Measurements from ENCODE around the gene SLC10A7. TPM values are rescaled to one million over a fixed set of nuclear protein-coding genes. Genes with fewer than 3 reads are reported as not detected.

Gene SLC10A7
- total and polyA plus RNA-seq, 2 of the 8 experiments (the other 6 are each of a cell fraction or from before 2014, with no cell fraction given): 2.5 to 2.9 TPM

- FAIRE-seq: no peak
- H2AFZ ChIP-seq (ENCODE audit: low read length): no peak overlapping the region
- H3K14ac ChIP-seq (ENCODE audit: insufficient read length): no peak overlapping the region
- H4K91ac ChIP-seq (replicated peaks; ENCODE audit: insufficient read length, low read length): no peak overlapping the region
- no peak overlapping the region for H2BK15ac ChIP-seq (ENCODE audit: low read length)
- no peak overlapping the region for H2BK20ac ChIP-seq (ENCODE audit: low read length)
- H3K4me3 ChIP-seq (ENCODE audit: extremely low read depth in 1 of 4, insufficient read depth in 2 of 4, low read depth in 3 of 4, low read length in 4 of 4): no peak overlapping the region
- H2BK12ac ChIP-seq (ENCODE audit: low read depth, low read length): no peak overlapping the region
- no peak overlapping the region for H4K5ac ChIP-seq (ENCODE audit: insufficient read length, low read depth, low read length)
- H3K9me3 ChIP-seq (ENCODE audit: insufficient read depth in 2 of 2, low read depth in 1 of 2, low read length in 1 of 2): no peaks in the 10 kb centered on the region
- TF ChIP-seq CBX5 (IDR thresholded peaks at IDR 0.05; ENCODE audit: low read depth, low read length) (no peak), POLR2AphosphoS5 (IDR thresholded peaks at IDR 0.05; ENCODE audit: low read depth, low read length) (no peak), EGR1 (IDR thresholded peaks at IDR 0.05; ENCODE audit: borderline replicate concordance, low read depth, low read length) (no peak), SP4 (IDR thresholded peaks at IDR 0.05; ENCODE audit: low read length) (no peak), SRF (IDR thresholded peaks at IDR 0.05; ENCODE audit: low read depth, low read length) (no peak)
- no peaks in the 10 kb centered on the region for H4K20me1 ChIP-seq (replicated peaks in 1 of 2; ENCODE audit: control insufficient read depth in 1 of 2, insufficient read depth in 2 of 2, low read length in 2 of 2)
- H3K79me1 ChIP-seq (ENCODE audit: low read depth, low read length): no peaks in the 10 kb centered on the region
- no peak overlapping the region for H3K56ac ChIP-seq (replicated peaks; ENCODE audit: insufficient read length, low read depth, low read length)
- 65% methylated on average over 2 of the region's 2 CpGs; no CpG with 5 or more reads in 1 of the 2 experiments for WGBS, 2 experiments (ENCODE audit: extremely low coverage in 1 of 2, insufficient coverage in 1 of 2, insufficient read length in 1 of 2, insufficient replicate concordance in 2 of 2, low coverage in 1 of 2, low lambda C conversion rate in 2 of 2, missing lambda C conversion rate in 1 of 2)
- no peak overlapping the region for H3K4ac ChIP-seq (replicated peaks; ENCODE audit: insufficient read length, low read depth, low read length)
- no peak overlapping the region for H3K9ac ChIP-seq (replicated peaks in 1 of 4; ENCODE audit: extremely low read depth in 1 of 4, low read depth in 3 of 4, low read length in 3 of 4)
- no peaks in the 10 kb centered on the region for H3K36me3 ChIP-seq (ENCODE audit: control insufficient read depth in 2 of 4, insufficient read depth in 4 of 4, low read length in 3 of 4)
- ChIA-PET POLR2A (ENCODE audit: partially characterized antibody) (no interaction called here), CTCF (ENCODE audit: partially characterized antibody) (interaction anchor here (0.9 to 1.8 kb wide), 2 partner anchors 32 to 123 kb away, joined by 3 read pairs; no protein-coding TSS in a partner anchor)
- H3K23me2 ChIP-seq (ENCODE audit: low read depth, low read length): no peaks in the 10 kb centered on the region
- H2BK5ac ChIP-seq (ENCODE audit: low read depth, low read length): no peak overlapping the region
- no peaks in the 10 kb centered on the region for H3K27me3 ChIP-seq (replicated peaks in 1 of 4; ENCODE audit: control insufficient read depth in 3 of 4, extremely low read depth in 1 of 4, insufficient read depth in 3 of 4, low read length in 3 of 4)
- no peak overlapping the region for H3K4me2 ChIP-seq (ENCODE audit: insufficient read depth in 1 of 2, low read depth in 2 of 2, low read length in 2 of 2)
- H4K8ac ChIP-seq (ENCODE audit: extremely low read depth, insufficient read depth, low read length): no peak overlapping the region
- H3K79me2 ChIP-seq (ENCODE audit: control insufficient read depth in 1 of 2, insufficient read depth in 2 of 2, low read length in 2 of 2): no peaks in the 10 kb centered on the region
- H3K27ac ChIP-seq (ENCODE audit: low read depth, low read length): no peak overlapping the region
- H3K4me1 ChIP-seq (replicated peaks in 1 of 4; ENCODE audit: control insufficient read depth in 3 of 4, insufficient read depth in 4 of 4, low read length in 3 of 4): no peaks in the 10 kb centered on the region
- H2AK5ac ChIP-seq (ENCODE audit: low read depth, low read length): no peak overlapping the region
- H3K18ac ChIP-seq (ENCODE audit: extremely low read depth, low read length): no peak overlapping the region
- H3K23ac ChIP-seq (ENCODE audit: insufficient read length): no peak overlapping the region
- no peak overlapping the region for H2BK120ac ChIP-seq (replicated peaks; ENCODE audit: low read depth, low read length)
- no peak for DNase-seq (ENCODE audit: low read depth in 1 of 2, low spot score in 2 of 2)
Measured at GRCh38 chr4:146247356-146247755, 274.4 kb downstream of the SLC10A7 start.
